Fibroblast of lung (primary cell): ENCODE measurements around the gene VAV1.

Experiments
- EZH2 ChIP-seq: IDR thresholded peaks from 2 replicates; pipeline ENCODE4 v1.5.1; 2012; ENCODE audit warnings: low read length, control low read depth, mild to moderate bottlenecking; ENCODE audit errors: missing control alignments
- TF ChIP-seq, protein P1 (sequence below), 2 donors: IDR thresholded peaks in 1 of 2; conservative IDR thresholded peaks in 1 of 2; 1 replicate in 1 of 2; 2 replicates in 1 of 2; pipeline ENCODE4 v1.5.1; 2011 to 2012; ENCODE audit warnings: low read length in 2 of 2, control low read depth in 1 of 2, inconsistent platforms in 1 of 2, low read depth in 1 of 2, mild to moderate bottlenecking in 1 of 2

DNA sequence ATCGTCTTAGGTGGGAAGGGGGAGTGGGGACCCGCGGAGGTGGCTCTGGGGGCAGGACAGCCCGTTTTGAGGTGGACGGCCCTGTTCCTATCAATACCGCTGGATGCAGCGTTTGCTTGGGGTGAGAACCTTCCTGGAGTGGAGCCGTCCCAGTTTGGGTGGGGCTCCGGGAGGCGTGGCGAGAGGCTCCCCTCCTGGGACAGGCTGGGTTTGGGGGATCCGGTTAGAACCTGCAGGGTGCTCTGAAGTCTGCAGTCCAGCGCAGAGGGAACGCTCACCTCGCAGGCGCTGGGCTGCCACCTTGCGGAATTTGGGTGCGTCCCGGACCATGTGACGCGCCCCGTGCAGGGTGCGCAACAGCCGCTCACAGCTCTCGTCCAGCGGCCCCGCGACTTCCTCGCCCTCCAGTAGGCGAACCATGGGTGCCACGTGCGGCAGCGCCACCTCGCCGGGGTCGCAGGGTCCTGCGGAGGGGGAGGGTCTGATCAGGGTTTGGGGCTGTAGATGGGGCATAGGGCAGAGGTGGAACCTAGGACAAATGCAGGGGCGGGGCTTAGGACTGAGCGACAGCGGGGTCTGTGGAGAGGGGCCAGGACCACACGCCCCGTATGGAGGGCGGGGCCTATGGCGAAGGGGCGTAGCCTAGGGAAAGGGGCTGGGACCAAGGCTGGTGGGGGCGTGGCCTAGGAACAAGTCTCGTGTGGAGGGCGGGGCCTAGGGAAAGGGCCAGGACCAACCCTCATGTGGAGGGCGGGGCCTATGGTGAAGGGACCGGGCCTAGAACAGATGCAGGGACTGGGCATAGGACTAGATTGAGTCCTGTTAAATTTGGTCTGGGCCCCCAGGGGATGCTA is 19.1 kb upstream of the VAV1 start:
- TF ChIP-seq, protein P1, sequence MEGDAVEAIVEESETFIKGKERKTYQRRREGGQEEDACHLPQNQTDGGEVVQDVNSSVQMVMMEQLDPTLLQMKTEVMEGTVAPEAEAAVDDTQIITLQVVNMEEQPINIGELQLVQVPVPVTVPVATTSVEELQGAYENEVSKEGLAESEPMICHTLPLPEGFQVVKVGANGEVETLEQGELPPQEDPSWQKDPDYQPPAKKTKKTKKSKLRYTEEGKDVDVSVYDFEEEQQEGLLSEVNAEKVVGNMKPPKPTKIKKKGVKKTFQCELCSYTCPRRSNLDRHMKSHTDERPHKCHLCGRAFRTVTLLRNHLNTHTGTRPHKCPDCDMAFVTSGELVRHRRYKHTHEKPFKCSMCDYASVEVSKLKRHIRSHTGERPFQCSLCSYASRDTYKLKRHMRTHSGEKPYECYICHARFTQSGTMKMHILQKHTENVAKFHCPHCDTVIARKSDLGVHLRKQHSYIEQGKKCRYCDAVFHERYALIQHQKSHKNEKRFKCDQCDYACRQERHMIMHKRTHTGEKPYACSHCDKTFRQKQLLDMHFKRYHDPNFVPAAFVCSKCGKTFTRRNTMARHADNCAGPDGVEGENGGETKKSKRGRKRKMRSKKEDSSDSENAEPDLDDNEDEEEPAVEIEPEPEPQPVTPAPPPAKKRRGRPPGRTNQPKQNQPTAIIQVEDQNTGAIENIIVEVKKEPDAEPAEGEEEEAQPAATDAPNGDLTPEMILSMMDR (conservative IDR thresholded peaks at IDR 0.05 in 1 of 2, IDR thresholded peaks at IDR 0.05 in 1 of 2; ENCODE audit: low read depth in 1 of 2, low read length in 2 of 2), result peak in 1 of 2 donors; percentile 18
- TF ChIP-seq EZH2, result no peak
